NOMO-1 (cell line): ENCODE results near the gene MCRIP2.

Experiments used
- DNase-seq, 2 experiments: peaks; one replicate each; lab custom pipeline; 2025; ENCODE audit not compliant: unreplicated experiment in 2 of 2; lab: John Stamatoyannopoulos, UW

MCRIP2 gene

GRCh38 chr16:647173-647902, 5.7 kb downstream of the MCRIP2 start:
- no peak for DNase-seq

GRCh38 chr16:648071-648780, 6.6 kb downstream of the MCRIP2 start:
- peak; percentile 44 to 46 for DNase-seq

- peak; percentile 90 to 91 for DNase-seq
Observed at GRCh38 chr16:648781-649589, 7.4 kb downstream of the MCRIP2 start, which contains the start of gene WDR90. TSS of gene WDR90 (plus strand) at chr16:649365. CDS start at chr16:649417, 52 bp downstream.

- no peak for DNase-seq
Observed at GRCh38 chr16:649631-650030, 8.0 kb downstream of the MCRIP2 start.

- DNase-seq, result no peak
Observed at GRCh38 chr16:651844-652243, 10.2 kb downstream of the MCRIP2 start.

GRCh38 chr16:652454-653305, 11.1 kb downstream of the MCRIP2 start:
- no peak for DNase-seq

GRCh38 chr16:654034-654433, 12.4 kb downstream of the MCRIP2 start:
- DNase-seq, result no peak

DNA sequence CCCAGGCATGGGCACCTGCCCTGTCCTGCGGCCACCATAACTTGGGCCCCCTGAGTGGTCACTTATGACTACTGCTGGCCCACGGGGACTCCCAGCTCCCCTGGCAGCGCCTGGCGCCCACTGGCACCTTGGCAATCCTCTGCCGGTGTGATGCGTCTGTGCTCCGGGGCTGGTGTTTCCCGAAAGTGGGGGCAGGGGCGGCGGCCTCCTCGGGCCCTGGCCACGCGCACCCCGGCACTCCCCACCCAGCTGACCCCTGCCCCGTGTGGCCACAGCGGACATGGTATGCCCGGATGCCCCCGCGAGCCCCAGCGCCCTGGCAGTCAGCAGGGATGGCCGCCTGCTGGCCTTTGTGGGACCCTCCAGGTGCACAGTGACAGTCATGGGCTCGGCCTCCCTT, 15.9 kb downstream of the MCRIP2 start:
- DNase-seq, result no peak

GRCh38 chr16:658679-659571, 17.3 kb downstream of the MCRIP2 start:
- no peak for DNase-seq

DNA sequence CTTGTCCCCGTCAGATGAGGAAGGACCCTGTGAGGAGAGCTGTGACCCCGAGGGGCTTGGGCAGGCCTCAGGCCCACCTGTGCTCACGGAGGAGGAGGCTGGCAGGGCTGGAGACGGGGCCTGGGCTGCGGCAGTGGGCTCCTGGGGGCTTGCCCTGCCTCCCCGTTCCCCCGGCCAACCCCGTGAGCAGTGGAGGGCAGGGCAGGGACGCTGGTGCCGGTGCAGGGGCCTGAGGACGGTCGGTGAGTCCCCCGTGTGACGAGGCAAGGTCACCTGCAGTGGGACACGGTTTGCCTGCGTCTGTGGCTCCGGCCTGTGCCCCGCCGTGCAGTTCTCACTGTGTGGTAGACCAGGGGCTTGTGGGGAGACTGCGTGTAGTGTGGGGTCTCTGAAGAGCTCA, 18.0 kb downstream of the MCRIP2 start:
- no peak for DNase-seq

GRCh38 chr16:660132-660458, 18.5 kb downstream of the MCRIP2 start:
- DNase-seq, result no peak

- peak; percentile 79 to 86 for DNase-seq
Observed at GRCh38 chr16:660459-661183, 19.0 kb downstream of the MCRIP2 start.

- DNase-seq, result no peak
Observed at GRCh38 chr16:661184-661821, 19.7 kb downstream of the MCRIP2 start.

GRCh38 chr16:662095-662494, 20.5 kb downstream of the MCRIP2 start:
- no peak for DNase-seq

- DNase-seq, result no peak
Observed at GRCh38 chr16:662597-662996, 21.0 kb downstream of the MCRIP2 start.

DNA sequence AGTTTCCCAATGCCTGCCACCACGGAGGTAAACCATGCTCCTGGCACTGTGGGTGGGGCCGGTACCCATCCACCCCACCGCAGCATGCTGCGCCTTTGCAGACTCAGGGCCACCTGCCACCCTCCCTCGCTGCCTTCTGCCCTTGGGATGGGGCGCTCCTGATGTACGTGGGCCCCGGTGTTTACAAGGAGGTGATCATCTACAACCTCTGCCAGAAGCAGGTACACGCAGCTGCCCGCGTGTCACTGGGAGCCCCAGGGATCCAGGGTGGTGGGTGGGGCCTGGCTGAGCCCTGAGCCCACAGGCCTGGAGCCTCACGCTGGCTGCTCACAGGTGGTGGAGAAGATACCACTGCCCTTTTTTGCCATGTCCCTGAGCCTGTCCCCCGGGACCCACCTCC, 24.9 kb downstream of the MCRIP2 start:
- no peak for DNase-seq

- no peak for DNase-seq
Observed at GRCh38 chr16:667113-667779, 25.6 kb downstream of the MCRIP2 start.
